IMR-90 (cell line): ENCODE measurements around the gene CA6. TPM values are rescaled to one million over a fixed set of nuclear protein-coding genes. Genes with fewer than 3 reads are reported as not detected.

Experiments
- ATAC-seq: fragments of 200-7000 bp; cut with Tn5 transposase; 2 replicates; pipeline ENCODE4 v1.9.1; 2020; ENCODE audit warnings: low read depth, mild to moderate bottlenecking, moderate library complexity
- BruUV-seq: library from RNA; stranded (reverse); fragments of 400-500 nt; replicated peaks from 2 replicates; lab custom pipeline; 2021; lab: Mats Ljungman, UMichigan
- CTCF ChIA-PET: fragments of 300-600 bp; formaldehyde crosslinking; extraction: SDS; loops from one replicate; lab custom pipeline; 2021; ENCODE audit warnings: antibody characterized with exemption; lab: Yijun Ruan, JAX
- POLR2A ChIA-PET: fragments of 300-600 bp; sonication (Branson Sonifier 250); formaldehyde crosslinking; loops from one replicate; lab custom pipeline; 2022; ENCODE audit warnings: antibody characterized with exemption; ENCODE audit not compliant: unreplicated experiment; lab: Charles Lee
- DNase-seq: peaks from one replicate; pipeline ENCODE4 v3.0.0; 2013
- H2AFZ ChIP-seq: replicated peaks from 2 replicates; pipeline ENCODE3; 2013; ENCODE audit warnings: low read length, mild to moderate bottlenecking; ENCODE audit not compliant: poor library complexity
- H2AK5ac ChIP-seq: 2 replicates; pipeline ENCODE4 v1.6.1; 2013; ENCODE audit warnings: low read depth, low read length, inconsistent platforms
- H2AK9ac ChIP-seq: replicated peaks from 2 replicates; pipeline ENCODE3; 2013; ENCODE audit warnings: mild to moderate bottlenecking, low read depth, low read length, moderate library complexity; ENCODE audit not compliant: poor library complexity
- H2BK120ac ChIP-seq: 2 replicates; pipeline ENCODE4 v1.6.1; 2013; ENCODE audit warnings: low read depth, low read length, inconsistent platforms
- H2BK15ac ChIP-seq: 3 replicates; pipeline ENCODE4 v1.6.1; 2013; ENCODE audit warnings: low read depth, low read length, inconsistent platforms
- H2BK20ac ChIP-seq: 2 replicates; pipeline ENCODE4 v1.6.1; 2013; ENCODE audit warnings: low read depth, mild to moderate bottlenecking, inconsistent platforms, low read length, moderate library complexity
- H2BK5ac ChIP-seq: 2 replicates; pipeline ENCODE4 v1.6.1; 2013; ENCODE audit warnings: mild to moderate bottlenecking, low read depth, low read length, inconsistent platforms; ENCODE audit not compliant: poor library complexity, severe bottlenecking
- H3K14ac ChIP-seq: replicated peaks from 2 replicates; pipeline ENCODE4 v1.6.1; 2013; ENCODE audit warnings: low read depth, low read length, inconsistent platforms
- H3K18ac ChIP-seq: 2 replicates; pipeline ENCODE4 v1.6.1; 2013; ENCODE audit warnings: low read depth, low read length, control low read depth
- H3K23ac ChIP-seq: 2 replicates; pipeline ENCODE4 v1.6.1; 2013; ENCODE audit warnings: low read depth, low read length, inconsistent platforms
- H3K27ac ChIP-seq: 2 replicates; pipeline ENCODE4 v1.5.1; 2013; ENCODE audit warnings: mild to moderate bottlenecking, control low read depth, low read length; ENCODE audit not compliant: insufficient read depth
- H3K27me3 ChIP-seq: 2 replicates; pipeline ENCODE4 v1.6.1; 2013; ENCODE audit warnings: low read length; ENCODE audit not compliant: control insufficient read depth, insufficient read depth
- H3K36me3 ChIP-seq: 2 replicates; pipeline ENCODE4 v1.6.1; 2013; ENCODE audit warnings: low read length, mixed read lengths; ENCODE audit not compliant: control insufficient read depth, insufficient read depth
- H3K4ac ChIP-seq: 2 replicates; pipeline ENCODE4 v1.6.1; 2013; ENCODE audit warnings: low read depth, low read length, inconsistent platforms
- H3K4me1 ChIP-seq: 2 replicates; pipeline ENCODE4 v1.6.1; 2013; ENCODE audit warnings: low read length, mixed read lengths; ENCODE audit not compliant: control insufficient read depth, insufficient read depth
- H3K4me2 ChIP-seq: 2 replicates; pipeline ENCODE4 v1.6.1; 2013; ENCODE audit warnings: low read depth, mild to moderate bottlenecking, control low read depth, low read length, moderate library complexity
- H3K4me3 ChIP-seq: 2 replicates; pipeline ENCODE4 v1.5.1; 2013; ENCODE audit warnings: low read depth, mild to moderate bottlenecking, control low read depth, low read length, moderate library complexity; ENCODE audit not compliant: insufficient read depth
- H3K56ac ChIP-seq: 2 replicates; pipeline ENCODE4 v1.6.1; 2013; ENCODE audit warnings: low read length, inconsistent platforms; ENCODE audit not compliant: insufficient read depth; ENCODE audit errors: extremely low read depth
- H3K79me1 ChIP-seq, 2 experiments: 2 replicates each; pipeline ENCODE4 v1.6.1; 2013; ENCODE audit warnings: low read length in 2 of 2, inconsistent platforms in 1 of 2, low read depth in 1 of 2
- H3K9ac ChIP-seq: 2 replicates; pipeline ENCODE4 v1.6.1; 2013; ENCODE audit warnings: low read depth, low read length, control low read depth
- H3K9me1 ChIP-seq: 2 replicates; pipeline ENCODE4 v1.6.1; 2013; ENCODE audit warnings: low read length, inconsistent platforms; ENCODE audit not compliant: insufficient read depth
- H3K9me3 ChIP-seq: 2 replicates; pipeline ENCODE4 v1.6.1; 2013; ENCODE audit warnings: low read length; ENCODE audit not compliant: control insufficient read depth, insufficient read depth
- H4K20me1 ChIP-seq: 2 replicates; pipeline ENCODE4 v1.6.1; 2013; ENCODE audit warnings: low read length, inconsistent platforms; ENCODE audit not compliant: insufficient read depth
- H4K5ac ChIP-seq: 2 replicates; pipeline ENCODE4 v1.6.1; 2013; ENCODE audit warnings: mild to moderate bottlenecking, low read depth, low read length, control low read depth
- H4K8ac ChIP-seq, 2 experiments: 2 replicates each; pipeline ENCODE4 v1.6.1; 2013; ENCODE audit warnings: low read depth in 2 of 2, low read length in 2 of 2, control low read depth in 1 of 2, inconsistent platforms in 1 of 2
- H4K91ac ChIP-seq: 2 replicates; pipeline ENCODE4 v1.6.1; 2013; ENCODE audit warnings: low read depth, low read length, inconsistent platforms; ENCODE audit not compliant: insufficient read depth
- CEBPB ChIP-seq: IDR thresholded peaks from 2 replicates; pipeline ENCODE4 v1.6.1; 2012; ENCODE audit warnings: low read depth, low read length, improper control_type of control experiment
- FOS ChIP-seq: fragments of 150-350 bp; IDR thresholded peaks from 2 replicates; pipeline ENCODE4 v1.6.1; 2016; ENCODE audit warnings: low read depth, low read length
- POLR2A ChIP-seq: IDR thresholded peaks from 2 replicates; pipeline ENCODE4 v1.6.1; 2012; ENCODE audit warnings: mild to moderate bottlenecking, low read depth, low read length
- RAD21 ChIP-seq: IDR thresholded peaks from 2 replicates; pipeline ENCODE4 v1.6.1; 2012; ENCODE audit warnings: low read length, improper control_type of control experiment
- RCOR1 ChIP-seq: IDR thresholded peaks from 2 replicates; pipeline ENCODE4 v1.6.1; 2012; ENCODE audit warnings: mild to moderate bottlenecking, low read length, improper control_type of control experiment; ENCODE audit not compliant: insufficient replicate concordance
- RFX5 ChIP-seq: IDR thresholded peaks from 2 replicates; pipeline ENCODE4 v1.8.0; 2012; ENCODE audit warnings: low read depth, mild to moderate bottlenecking, low read length, moderate library complexity
- WGBS, 2 experiments: methylation state at CpG; one replicate each; pipeline versions ENCODE4 v1.1.5 to v1.1.7; 2013; ENCODE audit warnings: missing lambda C conversion rate in 2 of 2; ENCODE audit not compliant: insufficient read length in 1 of 2; ENCODE audit errors: extremely low coverage in 2 of 2; 5-methylcytosine and 5-hydroxymethylcytosine counted together
- dilution Hi-C: fragments of 300-500 bp; cut with HindIII; formaldehyde crosslinking; loops from one replicate; pipeline ENCODE4 v1.14.3; 2018; ENCODE audit warnings: low sequenced_read_pairs; ENCODE audit not compliant: unreplicated experiment
- in situ Hi-C: fragments of 300-500 bp; cut with MboI; formaldehyde crosslinking; loops from 3 replicates; pipeline ENCODE4 v1.14.3; 2019; ENCODE audit warnings: low sequenced_read_pairs, inconsistent platforms, mixed read lengths
- intact Hi-C: fragments of 100-400 bp; cut with micrococcal nuclease; formaldehyde crosslinking; loops from 2 replicates; pipeline ENCODE4 v1.10.0; 2022
- polyA plus RNA-seq, 3 experiments: library from polyadenylated mRNA; depleted of rRNA; stranded (reverse); fragments of >200 nt; gene quantifications; 2 replicates each; pipeline ENCODE4 v1.2.3, GENCODE V29; 2012; ENCODE audit warnings: low replicate concordance in 1 of 3
- total RNA-seq: library from RNA; depleted of rRNA; stranded (reverse); fragments of >200 nt; gene quantifications from 2 replicates; pipeline ENCODE4 v1.2.3, GENCODE V29; 2012
- TF ChIP-seq, protein P1 (sequence below): conservative IDR thresholded peaks from 2 replicates; pipeline ENCODE4 v1.5.1; 2012; ENCODE audit warnings: mild to moderate bottlenecking, low read depth, low read length, improper control_type of control experiment
- TF ChIP-seq, protein P2 (sequence below): fragments of 150-350 bp; IDR thresholded peaks from 2 replicates; pipeline ENCODE4 v1.6.1; 2016; ENCODE audit warnings: low read depth, mild to moderate bottlenecking, low read length, moderate library complexity, borderline replicate concordance
- TF ChIP-seq, protein P3 (sequence below): fragments of 150-350 bp; IDR thresholded peaks from 2 replicates; pipeline ENCODE4 v1.6.1; 2017; ENCODE audit warnings: mild to moderate bottlenecking, antibody characterized with exemption, low read length, low read depth

The CA6 gene
- total and polyA plus RNA-seq, 2 of the 4 experiments (the other 2 are of a cell fraction): not detected

DNA sequence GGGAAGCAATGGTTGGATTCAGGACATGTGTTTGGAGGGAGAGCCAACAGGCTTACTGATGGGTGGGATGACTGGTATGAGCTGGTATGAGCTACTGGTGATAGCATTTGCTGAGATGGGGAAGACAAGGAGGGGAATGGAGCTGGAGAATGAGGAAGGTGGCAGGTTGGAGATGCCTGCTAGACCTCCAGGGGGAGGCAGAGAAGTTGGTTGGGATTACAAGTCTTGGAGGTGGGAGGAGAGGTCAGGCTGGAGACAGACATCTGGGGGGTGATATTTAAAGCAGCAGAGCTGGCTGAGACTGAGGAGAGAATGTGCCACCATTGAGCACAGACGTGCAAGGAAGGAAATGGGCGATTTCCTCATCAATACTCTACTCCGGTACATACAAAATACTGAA lies 35.3 kb upstream of the CA6 start:
- ChIA-PET POLR2A (no interaction called here), CTCF (no interaction called here)
- intact Hi-C loops: no loop called here
- DNase-seq (no peak), ATAC-seq (no peak)
- Histone ChIP-seq H4K20me1 (no peaks in the 10 kb centered on the region), H3K4ac (no peak overlapping the region), H3K23ac (no peak overlapping the region), H3K9me1 (no peaks in the 10 kb centered on the region), H3K4me3 (no peak overlapping the region), H3K56ac (no peak overlapping the region), H3K36me3 (no peaks in the 10 kb centered on the region), H2BK5ac (no peak overlapping the region), H2AK9ac (no peak overlapping the region), H4K5ac (no peak overlapping the region), H3K9ac (no peak overlapping the region), H2AFZ (no peak overlapping the region), H3K4me2 (no peak overlapping the region), H3K79me1 (no peaks in the 10 kb centered on the region), H3K4me1 (no peaks in the 10 kb centered on the region; the same call in 1 of the 2 replicates), H3K18ac (no peak overlapping the region), H4K8ac (no peak overlapping the region), H2BK15ac (no peak overlapping the region), H3K14ac (no peak overlapping the region), H4K91ac (no peak overlapping the region), H3K27ac (no peak overlapping the region), H2AK5ac (no peak overlapping the region), H2BK120ac (no peak overlapping the region), H3K9me3 (peaks cover 4% of the 10 kb centered on the region), H2BK20ac (no peak overlapping the region), H3K27me3 (peaks cover 2% of the 10 kb centered on the region; the same call in 1 of the 2 replicates)
- in situ Hi-C loops: loop anchor here (25.0 kb wide), 1 partner anchor 577 kb away; no protein-coding TSS in a partner anchor
- BruUV-seq: no TSS peak
- no CpG with 5 or more reads among the region's 3 CpGs for WGBS, 2 experiments
- dilution Hi-C loops: no loop called here
- TF ChIP-seq RAD21: no peak
- TF ChIP-seq RCOR1: no peak
- TF ChIP-seq RFX5: no peak
- TF ChIP-seq, protein P1, sequence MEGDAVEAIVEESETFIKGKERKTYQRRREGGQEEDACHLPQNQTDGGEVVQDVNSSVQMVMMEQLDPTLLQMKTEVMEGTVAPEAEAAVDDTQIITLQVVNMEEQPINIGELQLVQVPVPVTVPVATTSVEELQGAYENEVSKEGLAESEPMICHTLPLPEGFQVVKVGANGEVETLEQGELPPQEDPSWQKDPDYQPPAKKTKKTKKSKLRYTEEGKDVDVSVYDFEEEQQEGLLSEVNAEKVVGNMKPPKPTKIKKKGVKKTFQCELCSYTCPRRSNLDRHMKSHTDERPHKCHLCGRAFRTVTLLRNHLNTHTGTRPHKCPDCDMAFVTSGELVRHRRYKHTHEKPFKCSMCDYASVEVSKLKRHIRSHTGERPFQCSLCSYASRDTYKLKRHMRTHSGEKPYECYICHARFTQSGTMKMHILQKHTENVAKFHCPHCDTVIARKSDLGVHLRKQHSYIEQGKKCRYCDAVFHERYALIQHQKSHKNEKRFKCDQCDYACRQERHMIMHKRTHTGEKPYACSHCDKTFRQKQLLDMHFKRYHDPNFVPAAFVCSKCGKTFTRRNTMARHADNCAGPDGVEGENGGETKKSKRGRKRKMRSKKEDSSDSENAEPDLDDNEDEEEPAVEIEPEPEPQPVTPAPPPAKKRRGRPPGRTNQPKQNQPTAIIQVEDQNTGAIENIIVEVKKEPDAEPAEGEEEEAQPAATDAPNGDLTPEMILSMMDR: no peak
- no peak for TF ChIP-seq POLR2A
- TF ChIP-seq FOS: no peak
- TF ChIP-seq CEBPB: no peak
- TF ChIP-seq, protein P2, sequence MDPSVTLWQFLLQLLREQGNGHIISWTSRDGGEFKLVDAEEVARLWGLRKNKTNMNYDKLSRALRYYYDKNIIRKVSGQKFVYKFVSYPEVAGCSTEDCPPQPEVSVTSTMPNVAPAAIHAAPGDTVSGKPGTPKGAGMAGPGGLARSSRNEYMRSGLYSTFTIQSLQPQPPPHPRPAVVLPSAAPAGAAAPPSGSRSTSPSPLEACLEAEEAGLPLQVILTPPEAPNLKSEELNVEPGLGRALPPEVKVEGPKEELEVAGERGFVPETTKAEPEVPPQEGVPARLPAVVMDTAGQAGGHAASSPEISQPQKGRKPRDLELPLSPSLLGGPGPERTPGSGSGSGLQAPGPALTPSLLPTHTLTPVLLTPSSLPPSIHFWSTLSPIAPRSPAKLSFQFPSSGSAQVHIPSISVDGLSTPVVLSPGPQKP: no peak
- TF ChIP-seq, protein P3, sequence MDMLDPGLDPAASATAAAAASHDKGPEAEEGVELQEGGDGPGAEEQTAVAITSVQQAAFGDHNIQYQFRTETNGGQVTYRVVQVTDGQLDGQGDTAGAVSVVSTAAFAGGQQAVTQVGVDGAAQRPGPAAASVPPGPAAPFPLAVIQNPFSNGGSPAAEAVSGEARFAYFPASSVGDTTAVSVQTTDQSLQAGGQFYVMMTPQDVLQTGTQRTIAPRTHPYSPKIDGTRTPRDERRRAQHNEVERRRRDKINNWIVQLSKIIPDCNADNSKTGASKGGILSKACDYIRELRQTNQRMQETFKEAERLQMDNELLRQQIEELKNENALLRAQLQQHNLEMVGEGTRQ: no peak
